GM23248 (cell line): ENCODE data around the gene BDH1. TPM values are rescaled to one million over a fixed set of nuclear protein-coding genes. Genes with fewer than 3 reads are reported as not detected.

Experiments used
- DNase-seq: peaks from one replicate; pipeline ENCODE4 v3.0.0-alpha.2; 2015
- H2AFZ ChIP-seq: fragments of 200-600 bp; sonication (generic); 2 replicates; pipeline ENCODE4 v1.6.1; 2016; ENCODE audit warnings: antibody characterized with exemption
- H3F3A ChIP-seq: fragments of 200-600 bp; sonication (generic); 2 replicates; pipeline ENCODE4 v1.6.1; 2016; ENCODE audit warnings: mild to moderate bottlenecking, antibody characterized with exemption, mixed run types; ENCODE audit not compliant: insufficient read depth
- H3K27ac ChIP-seq: fragments of 200-600 bp; sonication (generic); 2 replicates; pipeline ENCODE4 v1.5.1; 2016; ENCODE audit warnings: mild to moderate bottlenecking
- H3K27me3 ChIP-seq: fragments of 200-600 bp; sonication (generic); replicated peaks from 2 replicates; pipeline ENCODE4 v1.6.1; 2016; ENCODE audit warnings: mild to moderate bottlenecking; ENCODE audit not compliant: insufficient read depth
- H3K36me3 ChIP-seq: fragments of 200-600 bp; sonication (generic); 2 replicates; pipeline ENCODE4 v1.6.1; 2016; ENCODE audit warnings: low read depth, mild to moderate bottlenecking
- H3K4me1 ChIP-seq: fragments of 200-600 bp; sonication (generic); 2 replicates; pipeline ENCODE4 v1.6.1; 2016; ENCODE audit warnings: mild to moderate bottlenecking; ENCODE audit not compliant: insufficient read depth
- H3K4me2 ChIP-seq: fragments of 200-600 bp; sonication (generic); one replicate; pipeline ENCODE4 v1.6.1; 2016; ENCODE audit warnings: mild to moderate bottlenecking; ENCODE audit not compliant: unreplicated experiment
- H3K4me3 ChIP-seq: fragments of 200-600 bp; sonication (generic); 2 replicates; pipeline ENCODE4 v1.5.1; 2016; ENCODE audit warnings: mild to moderate bottlenecking
- H3K79me2 ChIP-seq: fragments of 200-600 bp; sonication (generic); 2 replicates; pipeline ENCODE4 v1.6.1; 2016; ENCODE audit warnings: mild to moderate bottlenecking; ENCODE audit not compliant: insufficient read depth
- H3K9ac ChIP-seq: fragments of 200-600 bp; sonication (generic); 2 replicates; pipeline ENCODE4 v1.6.1; 2016; ENCODE audit warnings: mild to moderate bottlenecking
- H3K9me2 ChIP-seq: fragments of 200-600 bp; sonication (generic); 2 replicates; pipeline ENCODE4 v1.6.1; 2016; ENCODE audit warnings: mixed run types, mild to moderate bottlenecking, moderate library complexity; ENCODE audit not compliant: insufficient read depth
- H3K9me3 ChIP-seq: fragments of 200-600 bp; sonication (generic); one replicate; pipeline ENCODE4 v1.6.1; 2017; ENCODE audit warnings: low read depth
- H4K20me1 ChIP-seq: fragments of 200-600 bp; sonication (generic); 2 replicates; pipeline ENCODE4 v1.6.0; 2016; ENCODE audit not compliant: insufficient read depth
- EZH2 ChIP-seq: fragments of 200-600 bp; sonication (generic); IDR thresholded peaks from 2 replicates; pipeline ENCODE4 v1.6.1; 2018; ENCODE audit warnings: antibody characterized with exemption, mild to moderate bottlenecking; ENCODE audit not compliant: insufficient read depth, poor library complexity, severe bottlenecking
- EZH2phosphoT487 ChIP-seq: fragments of 200-600 bp; sonication (generic); IDR thresholded peaks from 2 replicates; pipeline ENCODE4 v1.6.1; 2018; ENCODE audit warnings: antibody characterized with exemption, moderate library complexity, mild to moderate bottlenecking, low read depth; ENCODE audit not compliant: insufficient read depth
- WGBS, 2 experiments: methylation state at CpG; one replicate each; pipeline ENCODE4 v1.1.6; 2015 to 2017; ENCODE audit warnings: low lambda C conversion rate in 2 of 2, low coverage in 1 of 2; ENCODE audit errors: missing lambda C conversion rate in 2 of 2; 5-methylcytosine and 5-hydroxymethylcytosine counted together
- in situ Hi-C: fragments of 300-500 bp; cut with MboI; formaldehyde crosslinking; loops from 2 replicates; pipeline ENCODE4 v1.15.0; 2020
- polyA plus RNA-seq: library from polyadenylated mRNA; unstranded; fragments of >200 nt; fragmentation: Nextera tagmentation; extraction: Ambion mirVana; gene quantifications from 2 replicates; pipeline ENCODE4 v1.2.1, GENCODE V29; 2016
- total RNA-seq: library from RNA; depleted of rRNA; stranded (reverse); fragments of >200 nt; shearing (Covaris generic); gene quantifications from 2 replicates; pipeline ENCODE4 v1.2.3, GENCODE V29; 2014

BDH1 gene
- total and polyA plus RNA-seq, 2 experiments from 2014 or later = 2.7 to 3.4 TPM

DNA sequence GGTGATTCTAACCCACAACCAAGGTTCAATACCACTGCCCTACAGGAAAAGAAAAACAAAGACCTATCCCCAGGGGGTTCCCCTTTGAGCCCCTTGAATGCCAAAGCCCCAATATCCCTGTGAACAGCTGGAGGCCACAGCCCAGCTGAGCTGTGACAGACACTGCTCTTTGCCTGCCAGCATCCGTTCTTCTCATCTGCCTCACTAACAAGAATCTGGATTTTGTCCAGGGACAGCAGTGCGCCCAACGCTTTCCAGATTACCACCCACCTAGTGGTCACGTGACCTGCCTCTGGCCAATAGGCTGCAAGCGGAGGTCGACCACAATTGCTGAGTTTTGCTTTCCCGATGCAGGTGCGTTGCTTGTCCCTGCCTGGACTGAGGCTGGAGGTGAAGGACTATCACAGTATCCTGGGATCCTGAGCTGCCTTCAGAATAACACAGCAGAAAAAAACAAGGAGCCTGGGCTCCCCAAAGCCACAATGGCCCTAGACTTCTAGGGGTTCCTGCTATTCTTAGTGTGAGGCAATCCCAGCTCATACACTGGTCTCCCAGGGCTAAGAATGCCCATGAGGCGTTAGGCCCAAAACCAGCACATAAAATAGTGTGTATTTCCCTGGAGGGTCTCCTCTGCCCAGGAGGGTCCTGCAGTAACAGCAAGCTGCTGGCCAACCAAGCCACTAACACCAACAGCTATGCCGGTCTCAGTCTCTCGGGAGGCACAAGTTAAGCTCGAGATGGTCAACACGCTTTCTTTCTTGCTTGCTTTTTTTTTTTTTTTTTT lies 13.8 kb downstream of the BDH1 start:
- Histone ChIP-seq H2AFZ (no peak overlapping the region), H3K4me1 (no peaks in the 10 kb centered on the region), H3K27me3 (no peaks in the 10 kb centered on the region), H3K9ac (no peak overlapping the region), H3K9me2 (no peaks in the 10 kb centered on the region), H3F3A (no peaks in the 10 kb centered on the region), H3K36me3 (no peaks in the 10 kb centered on the region), H3K4me2 (peak overlapping the region; percentile 1), H3K27ac (no peak overlapping the region), H3K9me3 (no peaks in the 10 kb centered on the region), H3K4me3 (no peak overlapping the region), H3K79me2 (no peaks in the 10 kb centered on the region), H4K20me1 (no peaks in the 10 kb centered on the region)
- in situ Hi-C loops = no loop called here
- WGBS, 2 experiments = 40 to 44% methylated on average over 13 of the region's 13 CpGs
- peak; percentile 86 for DNase-seq
- TF ChIP-seq EZH2phosphoT487 = no peak
- no peak for TF ChIP-seq EZH2

DNA sequence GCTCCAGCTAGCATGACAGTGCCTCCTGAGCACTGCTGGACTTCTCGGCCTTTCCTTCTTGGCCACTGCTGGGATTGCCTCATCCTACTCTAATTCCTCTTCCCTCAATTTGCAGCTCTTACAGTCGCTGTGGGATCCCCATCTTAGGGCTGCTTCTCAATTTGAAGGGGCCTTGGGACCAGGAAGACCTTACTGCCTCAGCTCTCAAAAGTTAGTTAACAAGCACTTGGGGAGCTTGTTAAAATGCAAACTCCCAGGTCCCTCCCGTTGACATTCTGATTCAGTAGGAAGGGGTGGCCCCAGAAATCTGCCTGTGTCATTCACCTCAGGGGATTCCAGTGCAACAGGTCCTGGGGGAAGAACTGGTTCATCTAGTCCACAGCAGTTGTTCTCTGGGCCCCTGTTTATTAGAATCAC lies 14.8 kb downstream of the BDH1 start:
- Histone ChIP-seq H3K4me3 (no peak overlapping the region), H4K20me1 (no peaks in the 10 kb centered on the region), H3K9ac (no peak overlapping the region), H3K9me2 (no peaks in the 10 kb centered on the region), H3K4me1 (no peaks in the 10 kb centered on the region), H3K27me3 (no peaks in the 10 kb centered on the region), H3K79me2 (no peaks in the 10 kb centered on the region), H3K27ac (no peak overlapping the region), H3F3A (no peaks in the 10 kb centered on the region), H3K36me3 (no peaks in the 10 kb centered on the region), H3K9me3 (no peaks in the 10 kb centered on the region), H3K4me2 (no peak overlapping the region), H2AFZ (no peak overlapping the region)
- no peak for TF ChIP-seq EZH2
- TF ChIP-seq EZH2phosphoT487 = no peak
- no peak for DNase-seq
- WGBS, 2 experiments = 72 to 76% methylated on average over 3 of the region's 3 CpGs
- in situ Hi-C loops = no loop called here

DNA sequence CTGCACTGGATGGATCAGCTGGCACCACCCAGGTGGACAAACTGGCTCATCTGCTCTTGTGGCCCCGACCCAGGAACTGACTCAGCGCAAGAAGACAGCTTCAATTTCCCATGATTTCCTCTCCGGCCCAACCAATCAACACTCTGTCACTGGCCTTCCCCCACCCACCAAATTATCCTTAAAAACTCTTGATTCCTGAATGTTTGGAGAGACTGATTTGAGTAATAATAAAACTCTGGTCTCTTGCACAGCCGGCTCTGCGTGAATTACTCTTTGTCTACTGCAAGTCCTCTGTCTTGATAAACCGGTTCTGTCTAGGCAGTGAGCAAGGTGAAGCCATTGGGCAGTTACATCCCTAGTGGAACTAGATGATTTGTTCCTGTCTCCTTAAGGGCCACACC lies 16.1 kb downstream of the BDH1 start:
- TF ChIP-seq EZH2phosphoT487 (no peak), EZH2 (no peak)
- no peak overlapping the region for H3K4me2 ChIP-seq
- no peaks in the 10 kb centered on the region for H3K36me3 ChIP-seq
- no peak for DNase-seq
- H3F3A ChIP-seq = no peaks in the 10 kb centered on the region
- in situ Hi-C loops = no loop called here
- H2AFZ ChIP-seq = no peak overlapping the region
- H3K27ac ChIP-seq = no peak overlapping the region
- H3K9ac ChIP-seq = no peak overlapping the region
- no peaks in the 10 kb centered on the region for H3K4me1 ChIP-seq
- no peaks in the 10 kb centered on the region for H3K27me3 ChIP-seq
- no peaks in the 10 kb centered on the region for H4K20me1 ChIP-seq
- 74 to 75% methylated on average over 6 of the region's 6 CpGs for WGBS, 2 experiments
- no peak overlapping the region for H3K4me3 ChIP-seq
- no peaks in the 10 kb centered on the region for H3K9me3 ChIP-seq
- H3K79me2 ChIP-seq = no peaks in the 10 kb centered on the region
- no peaks in the 10 kb centered on the region for H3K9me2 ChIP-seq

DNA sequence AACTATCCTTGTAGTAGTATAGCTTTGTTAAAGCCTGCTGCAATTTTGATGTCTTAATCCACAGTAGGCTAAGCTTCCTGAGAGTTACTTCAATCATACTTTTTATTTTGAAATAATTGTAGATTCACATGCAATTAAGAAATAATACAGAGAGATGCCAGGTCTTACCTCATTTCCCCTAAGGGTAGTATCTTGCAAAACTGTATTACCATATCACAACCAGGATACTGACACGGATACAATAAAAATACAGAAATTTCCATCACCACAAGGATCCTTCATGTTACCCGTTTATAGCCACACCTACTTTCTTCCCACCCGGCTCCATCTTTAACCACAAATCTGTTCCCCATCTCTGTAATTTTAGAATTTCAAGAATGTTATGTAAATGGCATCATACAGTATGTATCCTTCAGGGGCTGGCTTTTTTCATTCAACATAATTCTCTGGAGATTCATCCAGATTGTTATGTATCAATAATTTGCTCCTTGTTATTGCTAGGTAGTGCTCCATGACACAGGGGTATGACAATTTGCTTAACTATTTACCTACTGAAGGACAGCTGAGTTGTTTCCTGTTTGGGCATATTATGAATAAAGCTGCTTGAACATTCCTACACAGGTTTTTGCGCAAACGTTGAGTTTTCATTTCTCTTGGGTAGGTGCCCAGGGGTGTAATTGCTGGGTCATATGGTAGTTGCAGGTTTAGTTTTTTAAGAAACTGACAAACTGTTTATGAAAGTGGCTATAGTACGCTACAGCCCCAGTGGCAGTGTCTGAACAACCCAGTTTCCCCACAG lies 21.6 kb downstream of the BDH1 start:
- H3K27me3 ChIP-seq = no peaks in the 10 kb centered on the region
- no peak overlapping the region for H3K27ac ChIP-seq
- H3K36me3 ChIP-seq = no peaks in the 10 kb centered on the region
- TF ChIP-seq EZH2 (no peak), EZH2phosphoT487 (no peak)
- no peaks in the 10 kb centered on the region for H3K9me2 ChIP-seq
- no peaks in the 10 kb centered on the region for H4K20me1 ChIP-seq
- 0 out of 2 replicates have a peak overlapping the region, but pooled peaks have one; percentile 7 for H2AFZ ChIP-seq
- H3K4me3 ChIP-seq = no peak overlapping the region
- H3F3A ChIP-seq = no peaks in the 10 kb centered on the region
- H3K4me2 ChIP-seq = no peak overlapping the region
- no peaks in the 10 kb centered on the region for H3K79me2 ChIP-seq
- H3K9me3 ChIP-seq = no peaks in the 10 kb centered on the region
- DNase-seq = peak; percentile 42
- H3K9ac ChIP-seq = no peak overlapping the region
- in situ Hi-C loops = no loop called here
- no peaks in the 10 kb centered on the region for H3K4me1 ChIP-seq
- 47 to 48% methylated on average over 6 of the region's 6 CpGs for WGBS, 2 experiments
